Activated CD4-positive, alpha-beta memory T cell treated with anti-CD3 and anti-CD28 coated beads, Interleukin-2, amount 10 ng/mL, durations not matched to agents 7 days and 5 days (primary cell): ENCODE data around the gene CLEC3B. TPM values are rescaled to one million over a fixed set of nuclear protein-coding genes. Genes with fewer than 3 reads are reported as not detected.
A peak's percentile ranks its signal among the peaks of the same experiment; 100 is the strongest.

ENCODE experiments used
- CTCF ChIA-PET: fragments of 350-600 bp; sonication (Branson Sonifier 250); formaldehyde crosslinking; loops from one replicate; lab custom pipeline; 2021; ENCODE audit warnings: antibody characterized with exemption, inconsistent platforms; lab: Charles Lee
- POLR2A ChIA-PET: fragments of 350-600 bp; sonication (Branson Sonifier 250); formaldehyde crosslinking; loops from one replicate; lab custom pipeline; 2021; ENCODE audit warnings: antibody characterized with exemption; lab: Charles Lee
- DNase-seq: peaks from one replicate; pipeline ENCODE4 v3.0.0-alpha.2; 2020
- H3K27ac Mint-ChIP-seq: one replicate; pipeline ENCODE4 v1.8.0; 2021; ENCODE audit warnings: mild to moderate bottlenecking, mixed read lengths
- H3K27me3 Mint-ChIP-seq: one replicate; pipeline ENCODE4 v1.8.0; 2021; ENCODE audit warnings: mixed read lengths
- H3K36me3 Mint-ChIP-seq: one replicate; pipeline ENCODE4 v1.8.0; 2021; ENCODE audit warnings: low read depth, mixed read lengths
- H3K4me1 Mint-ChIP-seq: one replicate; pipeline ENCODE4 v1.8.0; 2021; ENCODE audit warnings: mixed read lengths
- H3K4me3 Mint-ChIP-seq: one replicate; pipeline ENCODE4 v1.8.0; 2021; ENCODE audit warnings: mild to moderate bottlenecking, mixed read lengths
- H3K9me3 Mint-ChIP-seq: one replicate; pipeline ENCODE4 v1.8.0; 2021; ENCODE audit warnings: mixed read lengths
- total RNA-seq, 2 experiments: library from RNA; stranded (reverse); gene quantifications; one replicate each; pipeline ENCODE4 v1.2.3, GENCODE V29; 2021

The CLEC3B gene
- total RNA-seq, 2 experiments from 2014 or later = not detected

DNA sequence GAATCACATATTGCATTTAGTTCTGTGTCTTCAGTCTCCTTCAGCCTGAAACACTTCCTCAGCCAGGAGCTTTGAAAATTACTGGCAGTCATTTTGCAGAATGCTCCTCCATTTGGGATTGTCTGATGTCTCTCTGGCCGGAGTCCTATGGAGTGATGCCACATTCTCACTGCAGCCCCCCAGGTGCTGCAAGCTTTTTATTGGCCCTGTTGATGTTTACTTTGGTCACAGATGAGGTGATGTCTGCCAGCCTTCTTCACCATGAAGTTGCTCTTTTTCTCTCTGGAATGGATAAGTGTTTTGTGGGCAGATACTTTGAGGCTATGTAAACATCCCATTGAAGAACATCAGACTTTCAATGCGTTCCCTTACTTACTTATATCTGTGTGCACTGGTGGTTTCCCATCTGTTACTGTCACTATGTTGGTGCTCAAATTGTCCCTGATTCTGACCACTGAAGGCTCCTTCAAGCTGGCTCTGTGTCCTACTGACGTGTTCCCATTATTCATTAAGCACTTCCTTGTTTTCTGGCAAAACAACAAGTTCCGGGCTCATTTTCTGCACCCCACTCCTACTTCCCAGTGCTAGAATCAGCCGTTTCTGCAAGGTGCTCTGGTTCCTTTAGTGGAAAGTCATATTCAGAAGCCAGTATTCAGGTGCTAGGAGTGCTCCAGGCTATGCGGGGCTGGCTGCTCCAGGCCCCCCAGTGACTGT is 1.4 kb upstream of the CLEC3B start:
- Mint-ChIP-seq H3K4me3 (no peak overlapping the region), H3K36me3 (no peaks in the 10 kb centered on the region), H3K9me3 (no peaks in the 10 kb centered on the region), H3K4me1 (peaks cover 12% of the 10 kb centered on the region), H3K27me3 (peaks cover 17% of the 10 kb centered on the region), H3K27ac (no peak overlapping the region)
- no peak for DNase-seq
- CTCF ChIA-PET = no interaction called here
- POLR2A ChIA-PET = no interaction called here

GRCh38 chr3:45026957-45027356 is 854 bp downstream of the CLEC3B start:
- H3K4me1 Mint-ChIP-seq = no peaks in the 10 kb centered on the region
- no peaks in the 10 kb centered on the region for H3K9me3 Mint-ChIP-seq
- CTCF ChIA-PET = no interaction called here
- H3K36me3 Mint-ChIP-seq = no peaks in the 10 kb centered on the region
- no peak overlapping the region for H3K4me3 Mint-ChIP-seq
- no peak for DNase-seq
- POLR2A ChIA-PET = no interaction called here
- H3K27me3 Mint-ChIP-seq = peaks cover 19% of the 10 kb centered on the region
- H3K27ac Mint-ChIP-seq = no peak overlapping the region

- Mint-ChIP-seq H3K4me1 (no peaks in the 10 kb centered on the region), H3K4me3 (no peak overlapping the region), H3K36me3 (no peaks in the 10 kb centered on the region), H3K27ac (no peak overlapping the region), H3K9me3 (no peaks in the 10 kb centered on the region), H3K27me3 (peaks cover 22% of the 10 kb centered on the region)
- ChIA-PET POLR2A (no interaction called here), CTCF (no interaction called here)
- no peak for DNase-seq
These were observed 1.3 kb downstream of the CLEC3B start for GRCh38 chr3:45027441-45027840.

- no peak for DNase-seq
- ChIA-PET POLR2A (no interaction called here), CTCF (interaction anchor here (1.0 to 1.3 kb wide), 2 partner anchors 8 to 9 kb away, joined by 3 read pairs; no protein-coding TSS in a partner anchor)
- H3K4me1 Mint-ChIP-seq = peaks cover 6% of the 10 kb centered on the region
- no peak overlapping the region for H3K4me3 Mint-ChIP-seq
- H3K36me3 Mint-ChIP-seq = no peaks in the 10 kb centered on the region
- H3K9me3 Mint-ChIP-seq = no peaks in the 10 kb centered on the region
- H3K27ac Mint-ChIP-seq = no peak overlapping the region
- peaks cover 28% of the 10 kb centered on the region for H3K27me3 Mint-ChIP-seq
These were observed 3.1 kb downstream of the CLEC3B start for GRCh38 chr3:45029216-45029615.

DNA sequence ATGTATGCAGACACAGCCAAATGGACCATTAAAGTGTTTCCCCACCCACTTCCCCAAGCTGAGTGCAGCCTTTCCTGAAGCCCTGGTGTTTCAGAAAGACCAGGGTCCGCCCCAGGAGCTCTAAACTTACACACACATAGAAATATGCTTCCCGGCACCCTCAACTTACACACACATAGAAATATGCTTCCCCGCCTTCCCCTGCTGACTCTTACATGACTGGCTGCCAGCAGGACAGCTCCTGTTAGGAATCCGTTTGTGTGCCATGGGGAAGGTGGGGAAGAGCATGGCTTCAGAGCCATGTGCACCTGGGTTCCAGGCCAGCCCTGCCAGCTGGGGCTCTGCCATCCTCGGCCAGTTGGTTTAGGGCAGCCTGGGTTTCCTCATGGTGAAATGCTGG is 3.6 kb downstream of the CLEC3B start:
- Mint-ChIP-seq H3K27me3 (peaks cover 32% of the 10 kb centered on the region), H3K9me3 (no peaks in the 10 kb centered on the region), H3K36me3 (no peaks in the 10 kb centered on the region), H3K4me1 (peaks cover 11% of the 10 kb centered on the region), H3K4me3 (no peak overlapping the region), H3K27ac (no peak overlapping the region)
- CTCF ChIA-PET = interaction anchor here (1.0 to 1.3 kb wide), 2 partner anchors 8 to 9 kb away, joined by 3 read pairs; no protein-coding TSS in a partner anchor
- POLR2A ChIA-PET = no interaction called here
- no peak for DNase-seq

DNA sequence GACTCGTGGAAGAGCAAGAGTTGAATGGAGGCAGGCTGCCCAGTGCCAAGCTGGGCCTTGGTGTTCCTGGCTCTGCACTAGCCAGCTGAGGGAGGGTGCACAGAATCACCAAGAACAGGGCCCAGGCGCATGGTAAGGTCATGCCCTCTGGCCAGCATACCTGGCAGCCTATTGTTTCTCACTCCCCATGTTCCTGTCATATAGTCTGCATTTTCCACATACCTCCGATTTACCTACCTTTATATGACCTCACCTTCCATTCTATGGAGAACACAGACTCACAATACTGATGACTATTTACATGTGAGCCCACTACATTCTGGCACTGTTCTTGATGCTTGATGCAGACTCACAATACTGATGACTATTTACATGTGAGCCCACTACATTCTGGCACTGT is 5.4 kb downstream of the CLEC3B start:
- Mint-ChIP-seq H3K27ac (no peak overlapping the region), H3K27me3 (peaks cover 39% of the 10 kb centered on the region), H3K4me1 (peaks cover 28% of the 10 kb centered on the region), H3K4me3 (no peak overlapping the region), H3K36me3 (no peaks in the 10 kb centered on the region), H3K9me3 (no peaks in the 10 kb centered on the region)
- no peak for DNase-seq
- ChIA-PET POLR2A (no interaction called here), CTCF (interaction anchor here (0.5 to 2.0 kb wide), 2 partner anchors 10 to 314 kb away, joined by 3 to 6 read pairs; no protein-coding TSS in a partner anchor)

DNA sequence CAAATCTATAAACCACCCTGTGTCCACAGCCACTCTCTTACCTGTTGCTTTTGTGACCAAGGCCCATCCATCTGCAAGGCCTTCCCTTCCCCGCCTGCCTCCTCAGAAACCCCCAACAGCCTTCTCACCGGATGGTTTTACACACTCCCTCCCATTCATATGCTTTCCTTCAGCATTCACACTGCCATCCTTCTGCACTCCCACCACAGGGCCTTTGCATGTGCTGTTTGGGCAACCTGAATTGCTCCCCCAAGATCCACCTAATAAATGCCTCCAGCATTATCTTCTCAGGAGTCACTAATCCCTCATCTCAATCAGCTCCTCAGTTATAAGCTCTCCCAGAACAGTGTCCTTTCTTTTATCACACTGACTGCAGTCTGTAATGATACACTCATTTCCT is 6.0 kb downstream of the CLEC3B start:
- CTCF ChIA-PET = interaction anchor here (0.5 to 2.0 kb wide), 2 partner anchors 9 to 315 kb away, joined by 3 to 6 read pairs; no protein-coding TSS in a partner anchor
- no peak overlapping the region for H3K4me3 Mint-ChIP-seq
- no peaks in the 10 kb centered on the region for H3K9me3 Mint-ChIP-seq
- H3K4me1 Mint-ChIP-seq = peaks cover 30% of the 10 kb centered on the region
- H3K27me3 Mint-ChIP-seq = peaks cover 41% of the 10 kb centered on the region
- H3K36me3 Mint-ChIP-seq = no peaks in the 10 kb centered on the region
- POLR2A ChIA-PET = no interaction called here
- no peak overlapping the region for H3K27ac Mint-ChIP-seq
- no peak for DNase-seq

GRCh38 chr3:45033791-45034190 is 7.7 kb downstream of the CLEC3B start:
- Mint-ChIP-seq H3K4me1 (peaks cover 34% of the 10 kb centered on the region), H3K4me3 (no peak overlapping the region), H3K36me3 (no peaks in the 10 kb centered on the region), H3K9me3 (no peaks in the 10 kb centered on the region), H3K27ac (no peak overlapping the region), H3K27me3 (peaks cover 36% of the 10 kb centered on the region)
- ChIA-PET CTCF (interaction anchor here (0.5 to 1.0 kb wide), 2 partner anchors 626 to 1810 kb away, joined by 3 read pairs; no protein-coding TSS in a partner anchor), POLR2A (interaction anchor here (1.3 to 2.8 kb wide), 3 partner anchors 28 to 477 kb away, joined by 3 to 14 read pairs (median 5); partner anchors contain the start of genes EXOSC7 and ZDHHC3)
- DNase-seq = no peak

GRCh38 chr3:45034612-45035252 is 8.6 kb downstream of the CLEC3B start:
- ChIA-PET CTCF (interaction anchor here (0.5 to 5.2 kb wide), 8 partner anchors 21 to 1811 kb away, joined by 3 to 72 read pairs (median 4); no protein-coding TSS in a partner anchor), POLR2A (interaction anchor here (1.0 to 2.8 kb wide), 4 partner anchors 29 to 476 kb away, joined by 3 to 14 read pairs (median 4); partner anchors contain the start of genes EXOSC7 and ZDHHC3)
- peak; percentile 63 for DNase-seq

DNA sequence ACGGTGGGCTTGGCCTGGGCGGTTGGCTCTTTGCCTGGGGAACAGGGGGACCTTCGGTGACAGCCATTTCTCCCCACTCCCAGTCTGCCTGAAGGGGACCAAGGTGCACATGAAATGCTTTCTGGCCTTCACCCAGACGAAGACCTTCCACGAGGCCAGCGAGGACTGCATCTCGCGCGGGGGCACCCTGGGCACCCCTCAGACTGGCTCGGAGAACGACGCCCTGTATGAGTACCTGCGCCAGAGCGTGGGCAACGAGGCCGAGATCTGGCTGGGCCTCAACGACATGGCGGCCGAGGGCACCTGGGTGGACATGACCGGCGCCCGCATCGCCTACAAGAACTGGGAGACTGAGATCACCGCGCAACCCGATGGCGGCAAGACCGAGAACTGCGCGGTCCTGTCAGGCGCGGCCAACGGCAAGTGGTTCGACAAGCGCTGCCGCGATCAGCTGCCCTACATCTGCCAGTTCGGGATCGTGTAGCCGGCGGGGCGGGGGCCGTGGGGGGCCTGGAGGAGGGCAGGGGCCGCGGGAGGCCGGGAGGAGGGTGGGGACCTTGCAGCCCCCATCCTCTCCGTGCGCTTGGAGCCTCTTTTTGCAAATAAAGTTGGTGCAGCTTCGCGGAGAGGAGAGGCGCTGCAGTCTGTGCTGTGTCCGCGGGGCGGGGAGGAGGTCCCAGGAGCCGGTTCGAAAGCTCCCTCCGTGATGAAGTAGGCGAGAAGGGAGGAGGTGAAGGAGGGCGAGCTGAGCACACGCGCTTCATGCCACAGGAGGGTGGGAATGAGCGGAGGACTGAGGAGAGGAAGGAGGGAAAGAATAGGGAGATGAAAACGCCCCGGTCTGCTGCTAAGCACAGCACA is 9.6 kb downstream of the CLEC3B start:
- Mint-ChIP-seq H3K4me1 (peaks cover 38% of the 10 kb centered on the region), H3K27ac (no peak overlapping the region), H3K4me3 (peak overlapping the region; percentile 57), H3K9me3 (no peaks in the 10 kb centered on the region), H3K27me3 (peaks cover 36% of the 10 kb centered on the region), H3K36me3 (no peaks in the 10 kb centered on the region)
- POLR2A ChIA-PET = interaction anchor here (0.6 to 2.8 kb wide), 8 partner anchors 24 to 307 kb away, joined by 3 to 14 read pairs (median 4); partner anchors contain the start of genes EXOSC7, ZDHHC3 and ZNF501
- CTCF ChIA-PET = interaction anchor here (0.6 to 5.2 kb wide), 17 partner anchors 14 to 653 kb away, joined by 3 to 72 read pairs (median 6); partner anchors contain the start of gene SACM1L
- DNase-seq = peak; percentile 21

More at GRCh38 chr3:45034612-45035252, 8.6 kb downstream of the CLEC3B start:
- peaks cover 36% of the 10 kb centered on the region for H3K27me3 Mint-ChIP-seq
- no peak overlapping the region for H3K4me3 Mint-ChIP-seq
- no peaks in the 10 kb centered on the region for H3K36me3 Mint-ChIP-seq
- no peaks in the 10 kb centered on the region for H3K9me3 Mint-ChIP-seq
- peaks cover 34% of the 10 kb centered on the region for H3K4me1 Mint-ChIP-seq
- H3K27ac Mint-ChIP-seq = peak overlapping the region; percentile 36

DNA sequence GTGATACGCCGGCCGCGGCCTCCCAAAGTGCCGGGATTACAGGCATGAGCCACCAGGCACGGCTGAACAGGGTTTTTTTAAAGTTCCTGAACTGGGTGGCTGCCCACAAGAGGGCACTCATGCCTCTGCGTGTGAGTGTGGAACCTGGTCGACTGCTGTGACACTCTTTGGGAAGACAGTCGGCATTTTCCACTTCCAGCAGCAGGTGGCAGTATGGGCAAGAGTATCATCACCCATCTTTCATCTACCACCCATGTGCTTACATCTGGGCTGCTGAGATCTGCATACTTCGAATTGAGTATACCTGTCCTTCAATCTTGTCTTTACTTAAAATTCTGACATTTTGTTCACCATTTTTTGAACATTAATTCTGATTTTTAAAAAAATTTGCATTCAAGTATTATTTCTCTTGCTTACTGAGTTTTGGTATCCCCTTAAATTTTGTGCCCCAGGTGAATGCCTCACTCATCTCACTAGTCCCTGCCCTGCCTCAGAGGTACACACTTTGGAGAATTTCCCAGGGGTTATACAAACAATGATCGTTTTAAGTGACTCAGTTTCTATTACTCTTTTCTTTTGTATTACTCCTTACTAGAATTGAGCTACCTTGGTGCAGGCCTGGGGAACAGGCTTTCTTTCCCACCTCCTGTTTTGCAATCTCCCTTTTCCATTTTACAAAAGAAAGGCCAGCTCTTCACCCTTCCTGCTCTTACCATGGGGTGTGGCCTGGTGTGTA is 11.8 kb downstream of the CLEC3B start:
- Mint-ChIP-seq H3K27me3 (peaks cover 32% of the 10 kb centered on the region), H3K9me3 (no peaks in the 10 kb centered on the region), H3K4me3 (no peak overlapping the region), H3K36me3 (no peaks in the 10 kb centered on the region), H3K4me1 (peaks cover 55% of the 10 kb centered on the region), H3K27ac (no peak overlapping the region)
- ChIA-PET CTCF (interaction anchor here (0.7 to 5.2 kb wide), 26 partner anchors 8 to 629 kb away, joined by 3 to 72 read pairs (median 3); partner anchors contain the start of gene TMEM158), POLR2A (interaction anchor here (1.2 to 5.5 kb wide), 2 partner anchors 62 to 172 kb away, joined by 4 to 43 read pairs; partner anchors contain the start of genes EXOSC7 and ZDHHC3)
- DNase-seq = peak; percentile 94
